ENCODE results near the gene PPM1D.

The PPM1D gene

DNA sequence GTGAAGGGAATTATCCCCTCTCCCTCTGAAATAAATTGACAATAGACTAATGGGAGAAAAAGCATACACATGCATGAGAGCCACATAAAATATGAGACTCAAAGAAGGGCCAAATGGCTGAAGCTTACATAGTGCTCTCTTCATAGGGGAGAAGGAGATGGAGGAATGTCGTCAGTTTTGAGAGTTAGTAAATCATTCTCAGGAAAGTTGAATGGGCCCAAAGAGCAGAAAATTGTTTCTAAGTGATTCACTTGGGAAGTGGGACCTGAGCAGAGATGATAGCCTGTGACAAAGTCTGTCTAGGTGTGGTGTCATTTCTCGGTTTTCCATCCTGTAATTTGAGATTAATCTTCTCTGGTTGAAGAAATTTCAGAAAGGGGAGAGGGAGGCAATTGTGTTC, 112.7 kb downstream of the PPM1D start:
- Histone ChIP-seq H3K27ac (replicated peaks) (no peak overlapping the region), H3K4me3 (replicated peaks; ENCODE audit: insufficient read depth, low read length) (no peak overlapping the region), H3K27me3 (ENCODE audit: insufficient read depth, poor library complexity, severe bottlenecking) (no peaks in the 10 kb centered on the region)
- TF ChIP-seq, protein P1, sequence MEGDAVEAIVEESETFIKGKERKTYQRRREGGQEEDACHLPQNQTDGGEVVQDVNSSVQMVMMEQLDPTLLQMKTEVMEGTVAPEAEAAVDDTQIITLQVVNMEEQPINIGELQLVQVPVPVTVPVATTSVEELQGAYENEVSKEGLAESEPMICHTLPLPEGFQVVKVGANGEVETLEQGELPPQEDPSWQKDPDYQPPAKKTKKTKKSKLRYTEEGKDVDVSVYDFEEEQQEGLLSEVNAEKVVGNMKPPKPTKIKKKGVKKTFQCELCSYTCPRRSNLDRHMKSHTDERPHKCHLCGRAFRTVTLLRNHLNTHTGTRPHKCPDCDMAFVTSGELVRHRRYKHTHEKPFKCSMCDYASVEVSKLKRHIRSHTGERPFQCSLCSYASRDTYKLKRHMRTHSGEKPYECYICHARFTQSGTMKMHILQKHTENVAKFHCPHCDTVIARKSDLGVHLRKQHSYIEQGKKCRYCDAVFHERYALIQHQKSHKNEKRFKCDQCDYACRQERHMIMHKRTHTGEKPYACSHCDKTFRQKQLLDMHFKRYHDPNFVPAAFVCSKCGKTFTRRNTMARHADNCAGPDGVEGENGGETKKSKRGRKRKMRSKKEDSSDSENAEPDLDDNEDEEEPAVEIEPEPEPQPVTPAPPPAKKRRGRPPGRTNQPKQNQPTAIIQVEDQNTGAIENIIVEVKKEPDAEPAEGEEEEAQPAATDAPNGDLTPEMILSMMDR (IDR thresholded peaks at IDR 0.05; ENCODE audit: insufficient read depth, low read length): no peak
- TF ChIP-seq, protein P2, sequence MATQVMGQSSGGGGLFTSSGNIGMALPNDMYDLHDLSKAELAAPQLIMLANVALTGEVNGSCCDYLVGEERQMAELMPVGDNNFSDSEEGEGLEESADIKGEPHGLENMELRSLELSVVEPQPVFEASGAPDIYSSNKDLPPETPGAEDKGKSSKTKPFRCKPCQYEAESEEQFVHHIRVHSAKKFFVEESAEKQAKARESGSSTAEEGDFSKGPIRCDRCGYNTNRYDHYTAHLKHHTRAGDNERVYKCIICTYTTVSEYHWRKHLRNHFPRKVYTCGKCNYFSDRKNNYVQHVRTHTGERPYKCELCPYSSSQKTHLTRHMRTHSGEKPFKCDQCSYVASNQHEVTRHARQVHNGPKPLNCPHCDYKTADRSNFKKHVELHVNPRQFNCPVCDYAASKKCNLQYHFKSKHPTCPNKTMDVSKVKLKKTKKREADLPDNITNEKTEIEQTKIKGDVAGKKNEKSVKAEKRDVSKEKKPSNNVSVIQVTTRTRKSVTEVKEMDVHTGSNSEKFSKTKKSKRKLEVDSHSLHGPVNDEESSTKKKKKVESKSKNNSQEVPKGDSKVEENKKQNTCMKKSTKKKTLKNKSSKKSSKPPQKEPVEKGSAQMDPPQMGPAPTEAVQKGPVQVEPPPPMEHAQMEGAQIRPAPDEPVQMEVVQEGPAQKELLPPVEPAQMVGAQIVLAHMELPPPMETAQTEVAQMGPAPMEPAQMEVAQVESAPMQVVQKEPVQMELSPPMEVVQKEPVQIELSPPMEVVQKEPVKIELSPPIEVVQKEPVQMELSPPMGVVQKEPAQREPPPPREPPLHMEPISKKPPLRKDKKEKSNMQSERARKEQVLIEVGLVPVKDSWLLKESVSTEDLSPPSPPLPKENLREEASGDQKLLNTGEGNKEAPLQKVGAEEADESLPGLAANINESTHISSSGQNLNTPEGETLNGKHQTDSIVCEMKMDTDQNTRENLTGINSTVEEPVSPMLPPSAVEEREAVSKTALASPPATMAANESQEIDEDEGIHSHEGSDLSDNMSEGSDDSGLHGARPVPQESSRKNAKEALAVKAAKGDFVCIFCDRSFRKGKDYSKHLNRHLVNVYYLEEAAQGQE (IDR thresholded peaks at IDR 0.05; ENCODE audit: insufficient replicate concordance, low read depth): no peak
- TF ChIP-seq SPI1 (IDR thresholded peaks at IDR 0.05; ENCODE audit: borderline replicate concordance, low read depth): no peak
- TF ChIP-seq POLR2AphosphoS5 (IDR thresholded peaks at IDR 0.05; ENCODE audit: low read depth): no peak
- no peak for TF ChIP-seq GABPA (IDR thresholded peaks at IDR 0.05; ENCODE audit: low read depth)
- no peak for DNase-seq (ENCODE audit: low read depth in 1 of 2, low spot score in 1 of 2)

DNA sequence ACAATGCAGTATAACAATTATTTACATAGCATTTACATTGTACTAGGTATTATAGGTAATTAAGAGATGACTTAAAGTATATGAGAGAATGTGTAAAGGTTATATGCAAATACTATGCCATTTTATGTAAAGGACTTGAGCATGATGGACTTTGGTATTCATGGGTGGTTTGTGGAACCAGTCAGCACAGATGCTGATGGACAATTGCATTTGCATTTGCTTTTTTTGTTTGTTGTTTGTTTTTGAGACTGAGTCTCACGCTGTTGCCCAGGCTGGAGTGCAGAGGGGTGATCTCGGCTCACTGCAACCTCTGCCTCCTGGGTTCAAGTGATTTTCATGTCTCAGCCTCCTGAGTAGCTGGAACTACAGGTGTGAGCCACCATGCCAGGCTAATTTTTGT, 113.6 kb downstream of the PPM1D start:
- TF ChIP-seq, protein P1 (IDR thresholded peaks at IDR 0.05; ENCODE audit: insufficient read depth, low read length): no peak
- TF ChIP-seq GABPA (IDR thresholded peaks at IDR 0.05; ENCODE audit: low read depth) (no peak), POLR2AphosphoS5 (IDR thresholded peaks at IDR 0.05; ENCODE audit: low read depth) (no peak), SPI1 (IDR thresholded peaks at IDR 0.05; ENCODE audit: borderline replicate concordance, low read depth) (no peak)
- no peak overlapping the region for H3K27ac ChIP-seq (replicated peaks)
- H3K4me3 ChIP-seq (replicated peaks; ENCODE audit: insufficient read depth, low read length): no peak overlapping the region
- no peaks in the 10 kb centered on the region for H3K27me3 ChIP-seq (ENCODE audit: insufficient read depth, poor library complexity, severe bottlenecking)
- no peak for DNase-seq (ENCODE audit: low read depth in 1 of 2, low spot score in 1 of 2)
